Ishikawa (cell line): ENCODE data around the gene SLC46A1.

Source experiments
- CEBPB ChIP-seq: IDR thresholded peaks from 2 replicates; pipeline ENCODE4 v1.6.1; 2012
- FOXM1 ChIP-seq: IDR thresholded peaks from 2 replicates; pipeline ENCODE4 v1.6.1; 2012; ENCODE audit warnings: low read depth, borderline replicate concordance
- TF ChIP-seq, protein P1 (sequence below): IDR thresholded peaks from 2 replicates; pipeline ENCODE4 v1.6.1; 2012; ENCODE audit warnings: low read depth, mild to moderate bottlenecking

DNA sequence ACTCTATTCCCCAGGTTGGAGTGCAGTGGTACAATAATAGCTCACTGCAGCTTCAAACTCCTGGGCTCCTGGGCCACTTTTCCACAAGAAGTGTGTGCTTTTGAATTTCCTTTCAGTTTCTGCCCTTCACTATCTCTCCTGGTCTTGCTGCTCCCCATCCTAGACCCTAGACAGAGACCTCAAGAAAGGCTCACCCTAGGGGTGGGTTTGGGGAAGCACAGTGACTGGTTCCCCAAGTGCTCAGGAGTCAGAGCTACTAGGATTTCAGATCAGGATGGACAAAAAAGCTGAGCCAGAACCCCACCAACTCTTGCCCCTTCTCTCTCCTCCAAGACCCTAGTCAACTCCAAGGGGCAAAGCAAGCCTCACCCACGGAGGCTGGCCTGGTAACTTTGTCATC, 39.4 kb downstream of the SLC46A1 start:
- TF ChIP-seq FOXM1 (no peak), CEBPB (no peak)
- TF ChIP-seq, protein P1, sequence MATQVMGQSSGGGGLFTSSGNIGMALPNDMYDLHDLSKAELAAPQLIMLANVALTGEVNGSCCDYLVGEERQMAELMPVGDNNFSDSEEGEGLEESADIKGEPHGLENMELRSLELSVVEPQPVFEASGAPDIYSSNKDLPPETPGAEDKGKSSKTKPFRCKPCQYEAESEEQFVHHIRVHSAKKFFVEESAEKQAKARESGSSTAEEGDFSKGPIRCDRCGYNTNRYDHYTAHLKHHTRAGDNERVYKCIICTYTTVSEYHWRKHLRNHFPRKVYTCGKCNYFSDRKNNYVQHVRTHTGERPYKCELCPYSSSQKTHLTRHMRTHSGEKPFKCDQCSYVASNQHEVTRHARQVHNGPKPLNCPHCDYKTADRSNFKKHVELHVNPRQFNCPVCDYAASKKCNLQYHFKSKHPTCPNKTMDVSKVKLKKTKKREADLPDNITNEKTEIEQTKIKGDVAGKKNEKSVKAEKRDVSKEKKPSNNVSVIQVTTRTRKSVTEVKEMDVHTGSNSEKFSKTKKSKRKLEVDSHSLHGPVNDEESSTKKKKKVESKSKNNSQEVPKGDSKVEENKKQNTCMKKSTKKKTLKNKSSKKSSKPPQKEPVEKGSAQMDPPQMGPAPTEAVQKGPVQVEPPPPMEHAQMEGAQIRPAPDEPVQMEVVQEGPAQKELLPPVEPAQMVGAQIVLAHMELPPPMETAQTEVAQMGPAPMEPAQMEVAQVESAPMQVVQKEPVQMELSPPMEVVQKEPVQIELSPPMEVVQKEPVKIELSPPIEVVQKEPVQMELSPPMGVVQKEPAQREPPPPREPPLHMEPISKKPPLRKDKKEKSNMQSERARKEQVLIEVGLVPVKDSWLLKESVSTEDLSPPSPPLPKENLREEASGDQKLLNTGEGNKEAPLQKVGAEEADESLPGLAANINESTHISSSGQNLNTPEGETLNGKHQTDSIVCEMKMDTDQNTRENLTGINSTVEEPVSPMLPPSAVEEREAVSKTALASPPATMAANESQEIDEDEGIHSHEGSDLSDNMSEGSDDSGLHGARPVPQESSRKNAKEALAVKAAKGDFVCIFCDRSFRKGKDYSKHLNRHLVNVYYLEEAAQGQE: no peak
